Measurements from ENCODE around the gene MMP2. TPM values are rescaled to one million over a fixed set of nuclear protein-coding genes. Genes with fewer than 3 reads are reported as not detected.

Gene MMP2
- total and polyA plus RNA-seq, 2 of the 13 experiments (the other 11 are each of a cell fraction or from before 2014, with no cell fraction given) = 0.31 to 1.3 TPM

DNA sequence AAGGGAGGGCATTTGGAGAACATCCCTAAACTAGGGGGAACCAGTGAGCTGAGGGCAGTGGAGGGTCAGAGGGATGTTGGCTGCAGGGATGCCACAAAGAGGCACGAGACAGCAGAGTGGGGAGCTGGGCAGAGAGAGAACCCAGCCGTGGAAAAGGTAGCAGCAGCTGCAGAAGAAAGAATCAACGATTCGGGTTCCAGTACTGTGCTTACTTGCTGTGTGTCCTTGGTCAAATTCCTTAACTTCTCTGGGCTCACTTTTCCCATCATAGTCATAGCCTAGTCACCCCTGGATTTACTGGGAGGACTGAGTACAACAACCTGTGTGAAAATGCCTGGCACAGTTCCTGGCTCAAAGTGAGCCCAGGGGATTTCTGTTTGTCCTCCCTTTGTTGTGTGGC, 12.8 kb upstream of the MMP2 start:
- WGBS (ENCODE audit: low lambda C conversion rate) = 46% methylated on average over 4 of the region's 4 CpGs
- H3K4me3 ChIP-seq (replicated peaks in 1 of 3; ENCODE audit: insufficient read depth in 1 of 3, low read depth in 2 of 3, low read length in 3 of 3) = no peak overlapping the region
- H2AFZ ChIP-seq (ENCODE audit: low read length) = no peak overlapping the region
- no peaks in the 10 kb centered on the region for H4K20me1 ChIP-seq (ENCODE audit: insufficient read depth, low read length)
- ChIA-PET CTCF (ENCODE audit: low intra/inter-chr PET ratio, low total read pairs) (interaction anchor here (2.8 to 9.6 kb wide), 3 partner anchors 76 to 377 kb away, joined by 35 to 423 read pairs (median 130); no protein-coding TSS in a partner anchor), POLR2A (no interaction called here)
- no peaks in the 10 kb centered on the region for H3K4me1 ChIP-seq (ENCODE audit: insufficient read depth, low read length)
- no TSS peak for BruUV-seq (replicated peaks)
- H3K9me3 ChIP-seq (ENCODE audit: low read length) = no peaks in the 10 kb centered on the region
- no peak overlapping the region for H3K9ac ChIP-seq (ENCODE audit: insufficient read depth, low read depth, low read length)
- intact Hi-C loops (cut with micrococcal nuclease; ENCODE audit: unreplicated experiment) = no loop called here
- H3K27me3 ChIP-seq (ENCODE audit: control insufficient read depth in 1 of 2, insufficient read depth in 2 of 2, low read length in 2 of 2) = peaks cover 0 to 9% of the 10 kb centered on the region in 2 experiments; a peak in 2 of 5 replicates
- ATAC-seq = no peak
- H3K79me2 ChIP-seq (ENCODE audit: insufficient read depth, low read length) = no peaks in the 10 kb centered on the region
- H3K27ac ChIP-seq (ENCODE audit: extremely low read length, insufficient read depth, low read length) = no peak overlapping the region
- H3K4me2 ChIP-seq (ENCODE audit: low read depth, low read length) = no peak overlapping the region
- TF ChIP-seq ZNF768 (CRISPR knock-in tag; IDR thresholded peaks at IDR 0.05) = peak; percentile 87
- TF ChIP-seq, protein P1, sequence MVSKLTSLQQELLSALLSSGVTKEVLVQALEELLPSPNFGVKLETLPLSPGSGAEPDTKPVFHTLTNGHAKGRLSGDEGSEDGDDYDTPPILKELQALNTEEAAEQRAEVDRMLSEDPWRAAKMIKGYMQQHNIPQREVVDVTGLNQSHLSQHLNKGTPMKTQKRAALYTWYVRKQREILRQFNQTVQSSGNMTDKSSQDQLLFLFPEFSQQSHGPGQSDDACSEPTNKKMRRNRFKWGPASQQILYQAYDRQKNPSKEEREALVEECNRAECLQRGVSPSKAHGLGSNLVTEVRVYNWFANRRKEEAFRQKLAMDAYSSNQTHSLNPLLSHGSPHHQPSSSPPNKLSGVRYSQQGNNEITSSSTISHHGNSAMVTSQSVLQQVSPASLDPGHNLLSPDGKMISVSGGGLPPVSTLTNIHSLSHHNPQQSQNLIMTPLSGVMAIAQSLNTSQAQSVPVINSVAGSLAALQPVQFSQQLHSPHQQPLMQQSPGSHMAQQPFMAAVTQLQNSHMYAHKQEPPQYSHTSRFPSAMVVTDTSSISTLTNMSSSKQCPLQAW (CRISPR knock-in tag; IDR thresholded peaks at IDR 0.05) = no peak
- DNase-seq (ENCODE audit: low spot score) = no peak
- H3K36me3 ChIP-seq (replicated peaks in 1 of 2; ENCODE audit: control insufficient read depth in 1 of 2, insufficient read depth in 2 of 2, low read length in 2 of 2) = no peaks in the 10 kb centered on the region
- in situ Hi-C loops (cut with HindIII; ENCODE audit: extremely low pct_ligation_motif_present, low pct_unique_long_range_greater_than_20kb) = loop anchor here (5.0 to 25.0 kb wide), 5 partner anchors 76 to 846 kb away; no protein-coding TSS in a partner anchor
- no peak for FAIRE-seq

DNA sequence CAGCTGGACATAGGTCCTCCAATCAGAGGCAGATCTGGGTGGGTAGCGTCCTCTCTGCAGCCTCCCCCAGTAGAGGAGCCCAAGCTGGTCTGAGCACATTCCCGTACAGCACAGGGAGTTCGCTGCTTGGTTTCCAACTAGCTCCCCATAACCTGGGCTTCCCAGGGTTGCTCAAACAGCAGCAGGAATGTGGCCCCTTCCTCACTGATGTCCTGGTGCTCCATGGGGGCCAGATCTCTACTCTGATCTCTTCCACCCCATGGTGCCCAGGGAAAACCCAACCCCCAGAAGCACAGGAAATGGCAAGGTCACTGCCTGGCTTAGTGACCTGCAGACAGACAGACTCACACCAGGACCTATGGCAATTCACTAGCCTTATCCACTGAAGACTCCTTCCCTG, 11.1 kb upstream of the MMP2 start:
- Histone ChIP-seq H3K4me1 (ENCODE audit: insufficient read depth, low read length) (no peaks in the 10 kb centered on the region), H3K36me3 (replicated peaks in 1 of 2; ENCODE audit: control insufficient read depth in 1 of 2, insufficient read depth in 2 of 2, low read length in 2 of 2) (no peaks in the 10 kb centered on the region), H3K27me3 (ENCODE audit: control insufficient read depth in 1 of 2, insufficient read depth in 2 of 2, low read length in 2 of 2) (peaks cover 0 to 9% of the 10 kb centered on the region in 2 experiments; a peak in 1 of 5 replicates), H3K4me3 (replicated peaks in 1 of 3; ENCODE audit: insufficient read depth in 1 of 3, low read depth in 2 of 3, low read length in 3 of 3) (no peak overlapping the region), H3K27ac (ENCODE audit: extremely low read length, insufficient read depth, low read length) (no peak overlapping the region), H4K20me1 (ENCODE audit: insufficient read depth, low read length) (no peaks in the 10 kb centered on the region), H3K4me2 (ENCODE audit: low read depth, low read length) (no peak overlapping the region), H2AFZ (ENCODE audit: low read length) (no peak overlapping the region), H3K9me3 (ENCODE audit: low read length) (no peaks in the 10 kb centered on the region), H3K79me2 (ENCODE audit: insufficient read depth, low read length) (no peaks in the 10 kb centered on the region), H3K9ac (ENCODE audit: insufficient read depth, low read depth, low read length) (no peak overlapping the region)
- BruUV-seq (replicated peaks) = no TSS peak
- CTCF ChIA-PET (ENCODE audit: low intra/inter-chr PET ratio, low total read pairs) = interaction anchor here (1.4 to 9.6 kb wide), 3 partner anchors 74 to 234 kb away, joined by 3 to 423 read pairs (median 130); no protein-coding TSS in a partner anchor
- in situ Hi-C loops (cut with HindIII; ENCODE audit: extremely low pct_ligation_motif_present, low pct_unique_long_range_greater_than_20kb) (loop anchor here (5.0 to 25.0 kb wide), 5 partner anchors 74 to 844 kb away; no protein-coding TSS in a partner anchor), intact Hi-C loops (cut with micrococcal nuclease; ENCODE audit: unreplicated experiment) (no loop called here)
- ATAC-seq (no peak), DNase-seq (ENCODE audit: low spot score) (no peak), FAIRE-seq (no peak)
- POLR2A ChIA-PET = no interaction called here
- WGBS (ENCODE audit: low lambda C conversion rate) = no CpG with 5 or more reads among the region's 3 CpGs
- TF ChIP-seq KAT8 (CRISPR knock-in tag; IDR thresholded peaks at IDR 0.05) (no peak), ZEB1 (IDR thresholded peaks at IDR 0.05; ENCODE audit: insufficient replicate concordance, low read depth) (no peak), JUND (CRISPR knock-in tag; IDR thresholded peaks at IDR 0.05) (no peak), SIX4 (CRISPR knock-in tag; IDR thresholded peaks at IDR 0.05) (no peak), ZNF550 (CRISPR knock-in tag; IDR thresholded peaks at IDR 0.05; ENCODE audit: borderline replicate concordance) (no peak), SIX1 (CRISPR knock-in tag; IDR thresholded peaks at IDR 0.05; ENCODE audit: borderline replicate concordance) (no peak), MYC (CRISPR knock-in tag; IDR thresholded peaks at IDR 0.05; ENCODE audit: borderline replicate concordance) (no peak), ZFP90 (CRISPR knock-in tag; IDR thresholded peaks at IDR 0.05; ENCODE audit: borderline replicate concordance) (no peak)
- TF ChIP-seq, protein P2, sequence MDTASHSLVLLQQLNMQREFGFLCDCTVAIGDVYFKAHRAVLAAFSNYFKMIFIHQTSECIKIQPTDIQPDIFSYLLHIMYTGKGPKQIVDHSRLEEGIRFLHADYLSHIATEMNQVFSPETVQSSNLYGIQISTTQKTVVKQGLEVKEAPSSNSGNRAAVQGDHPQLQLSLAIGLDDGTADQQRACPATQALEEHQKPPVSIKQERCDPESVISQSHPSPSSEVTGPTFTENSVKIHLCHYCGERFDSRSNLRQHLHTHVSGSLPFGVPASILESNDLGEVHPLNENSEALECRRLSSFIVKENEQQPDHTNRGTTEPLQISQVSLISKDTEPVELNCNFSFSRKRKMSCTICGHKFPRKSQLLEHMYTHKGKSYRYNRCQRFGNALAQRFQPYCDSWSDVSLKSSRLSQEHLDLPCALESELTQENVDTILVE (CRISPR knock-in tag; IDR thresholded peaks at IDR 0.05) = no peak

Measured in HepG2 (cell line).